Fibroblast of the conjunctiva (primary cell): ENCODE data around the gene CRTC3.

Source experiments
- DNase-seq: peaks from one replicate; pipeline ENCODE4 v3.0.0-alpha.2; 2010; ENCODE audit warnings: low read depth

Gene CRTC3

DNA sequence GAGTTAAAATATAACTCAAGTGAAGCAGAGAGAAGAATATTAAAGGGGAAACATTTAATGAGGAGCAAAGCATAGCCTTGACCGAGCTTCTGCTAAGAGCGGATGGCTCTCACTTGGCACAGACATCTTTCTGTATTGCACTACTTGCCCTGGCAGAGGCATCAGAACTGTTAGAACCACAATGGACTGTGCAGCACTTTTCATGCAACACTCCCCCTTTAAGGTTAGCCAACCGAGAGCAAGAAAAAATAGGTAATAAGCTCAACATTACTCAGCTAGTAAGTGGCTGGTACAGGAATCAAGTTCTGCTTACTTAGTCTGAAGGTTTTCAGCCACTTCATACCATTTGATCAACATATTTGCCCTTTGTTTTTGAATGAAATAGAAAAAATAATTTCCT is 33.7 kb downstream of the CRTC3 start:
- no peak for DNase-seq

GRCh38 chr15:90564051-90564450 is 34.3 kb downstream of the CRTC3 start:
- no peak for DNase-seq

- DNase-seq = no peak
Measured at GRCh38 chr15:90564590-90564989, 34.9 kb downstream of the CRTC3 start.

DNA sequence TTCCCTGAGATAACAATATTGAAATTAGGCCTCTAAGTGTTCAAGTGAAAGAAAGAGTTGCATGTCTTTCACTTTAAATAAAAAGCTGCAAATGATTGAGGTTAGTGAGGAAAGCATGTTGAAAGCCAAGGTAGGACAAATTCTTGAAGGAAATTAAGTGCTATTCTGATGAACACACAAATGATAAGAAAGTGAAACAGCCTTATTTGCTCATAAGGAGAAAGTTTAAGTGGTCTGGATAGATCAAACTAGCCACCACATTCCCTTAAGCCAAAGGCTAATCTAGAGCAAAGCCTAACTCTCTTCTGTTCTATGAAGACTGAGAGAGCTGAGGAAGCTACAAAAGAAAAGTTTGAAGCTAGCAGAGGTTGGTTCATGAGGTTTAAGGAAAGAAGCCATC is 36.1 kb downstream of the CRTC3 start:
- DNase-seq = no peak

DNA sequence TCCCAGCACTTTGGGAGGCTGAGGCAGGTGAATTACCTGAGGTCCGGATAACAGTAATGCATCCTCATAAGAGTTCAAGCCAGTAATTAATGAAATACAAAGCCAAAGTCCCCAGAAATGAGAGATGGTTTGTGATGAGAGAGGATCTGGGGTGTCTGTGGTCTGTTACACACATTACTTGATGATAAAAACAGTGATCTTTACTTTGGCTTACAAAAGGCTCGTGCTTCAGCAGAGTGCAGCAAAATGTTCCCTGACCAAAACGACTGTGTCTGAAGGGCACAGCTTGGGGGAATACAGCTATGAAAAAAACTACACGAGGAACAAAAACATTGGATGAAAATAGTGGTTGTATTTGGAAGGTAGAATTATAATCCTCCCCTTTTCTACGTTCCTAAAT is 40.9 kb downstream of the CRTC3 start:
- DNase-seq = no peak

DNA sequence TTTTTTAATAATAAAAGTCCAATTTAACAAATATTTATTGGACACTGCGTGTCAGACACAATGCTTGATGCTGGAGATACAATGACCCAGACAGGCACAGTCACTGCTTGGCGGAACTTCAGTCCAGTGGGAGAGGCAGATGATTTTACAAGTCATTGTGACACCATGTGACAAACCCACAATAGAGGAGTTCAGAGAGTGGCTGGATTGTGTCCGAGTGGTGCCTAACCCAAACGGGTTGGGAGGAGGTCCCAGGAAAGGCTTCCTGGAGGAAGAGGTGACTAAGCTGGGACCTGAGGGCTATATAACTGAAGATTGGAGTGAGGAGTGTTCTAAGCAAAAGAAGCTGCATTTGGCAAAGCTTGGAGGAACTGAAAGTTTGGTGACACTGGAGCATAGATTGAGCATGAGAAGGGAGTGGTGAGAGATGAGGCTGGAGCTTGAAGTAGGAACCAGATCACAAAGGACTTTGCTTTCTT is 41.4 kb downstream of the CRTC3 start:
- no peak for DNase-seq

DNA sequence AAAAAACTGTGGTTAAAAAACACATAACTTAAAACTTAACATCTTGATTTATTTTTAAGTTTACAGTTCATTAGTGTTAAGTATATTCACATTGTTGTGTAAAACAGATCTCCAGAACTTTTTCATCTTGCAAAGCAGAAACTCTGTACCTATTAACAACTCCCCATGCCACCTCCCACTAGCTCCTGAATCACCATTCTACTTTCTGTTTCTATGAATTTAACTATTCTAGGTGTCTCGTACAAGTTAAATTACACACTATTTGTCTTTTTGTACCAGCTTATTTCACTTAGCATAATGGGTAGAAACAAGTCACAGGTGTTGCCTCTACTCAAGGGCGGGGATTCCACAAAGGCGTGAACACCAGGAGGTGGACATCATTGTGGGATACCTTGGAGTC is 43.2 kb downstream of the CRTC3 start:
- no peak for DNase-seq

GRCh38 chr15:90576711-90577389 is 47.1 kb downstream of the CRTC3 start:
- DNase-seq = no peak

- DNase-seq = no peak
Measured at GRCh38 chr15:90579213-90579612, 49.5 kb downstream of the CRTC3 start.

DNA sequence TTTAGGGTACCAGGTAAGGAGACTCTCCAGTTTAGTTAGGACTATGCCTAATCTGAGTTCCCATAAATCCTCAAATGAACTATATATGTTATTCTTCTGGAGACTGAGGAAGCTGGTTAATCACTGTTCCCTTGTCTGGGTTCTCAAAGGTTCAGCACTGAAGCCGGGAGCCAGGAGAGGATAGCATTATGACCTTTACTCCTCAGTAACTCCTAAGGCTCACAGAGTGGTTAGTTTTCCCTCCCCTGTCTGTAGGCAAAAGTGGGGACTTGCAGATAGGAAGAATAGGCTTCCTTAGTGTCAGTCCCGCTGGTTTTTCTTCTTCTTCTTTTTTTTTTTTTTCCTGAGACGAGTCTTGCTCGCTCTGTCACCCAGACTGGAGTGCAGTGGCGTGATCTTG is 50.4 kb downstream of the CRTC3 start:
- DNase-seq = no peak

DNA sequence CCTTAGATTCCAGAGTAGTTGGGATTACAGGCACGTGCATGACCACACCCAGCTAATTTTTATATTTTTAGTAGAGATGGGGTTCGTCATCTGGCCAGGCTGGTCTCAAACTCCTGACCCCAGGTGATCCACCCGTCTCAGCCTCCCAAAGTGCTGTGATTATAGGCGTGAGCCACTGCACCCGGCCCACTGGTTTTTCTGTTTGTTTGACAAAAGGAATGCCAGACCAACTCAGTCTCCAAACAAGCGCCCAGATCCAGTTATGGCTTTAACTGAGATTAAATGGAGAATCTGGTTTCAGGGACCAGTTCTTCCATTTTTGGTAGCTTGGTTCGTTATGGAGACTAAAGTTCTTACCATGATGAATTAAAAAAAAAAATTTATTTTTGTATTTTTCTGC is 50.8 kb downstream of the CRTC3 start:
- DNase-seq = no peak

GRCh38 chr15:90580946-90581345 is 51.2 kb downstream of the CRTC3 start:
- DNase-seq = no peak

- no peak for DNase-seq
Measured at GRCh38 chr15:90581771-90582352, 52.1 kb downstream of the CRTC3 start.

- DNase-seq = no peak
Measured at GRCh38 chr15:90582553-90582952, 52.8 kb downstream of the CRTC3 start.

DNA sequence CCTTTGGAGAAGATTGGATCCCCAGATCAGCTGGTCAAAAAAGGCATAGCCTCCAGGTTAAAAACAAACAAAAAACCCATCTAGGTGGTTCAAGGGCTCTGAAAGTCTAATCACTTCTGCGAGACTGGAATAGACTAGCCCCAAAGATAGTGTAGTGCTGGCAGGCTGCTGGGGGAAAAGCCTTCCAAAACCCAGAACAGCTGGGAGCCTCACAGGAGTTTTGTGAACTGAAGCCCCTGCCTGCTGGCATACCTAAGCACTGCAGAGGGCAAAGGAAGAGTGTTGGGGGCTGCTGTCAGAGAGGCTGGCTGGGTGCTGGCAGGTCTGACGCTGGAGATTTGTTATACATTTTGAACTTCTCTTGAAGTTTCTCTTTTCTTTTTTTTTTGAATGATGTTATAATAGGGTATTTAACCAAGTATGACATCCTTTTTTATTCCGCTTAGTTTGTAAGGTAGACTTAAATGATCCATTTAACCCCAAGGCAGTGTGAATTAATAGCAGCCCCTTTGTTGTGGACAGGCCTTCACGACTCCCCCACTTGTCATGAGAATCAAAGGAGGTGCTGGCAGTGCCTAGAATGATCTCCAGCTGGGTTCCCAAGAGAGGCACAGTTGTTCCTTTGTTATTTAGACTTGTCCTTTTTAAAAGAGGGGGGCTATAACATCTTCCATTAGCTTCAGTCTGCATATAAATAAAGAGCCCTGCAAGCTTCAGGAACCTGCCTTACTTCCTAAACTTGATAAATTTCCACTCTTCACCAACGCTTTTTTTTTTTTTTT is 53.9 kb downstream of the CRTC3 start:
- DNase-seq = no peak

GRCh38 chr15:90584841-90585240 is 55.1 kb downstream of the CRTC3 start:
- DNase-seq = no peak

GRCh38 chr15:90585863-90586262 is 56.1 kb downstream of the CRTC3 start:
- no peak for DNase-seq

- DNase-seq = no peak
Measured at GRCh38 chr15:90586948-90587347, 57.2 kb downstream of the CRTC3 start.

- no peak for DNase-seq
Measured at GRCh38 chr15:90588427-90588826, 58.7 kb downstream of the CRTC3 start.

- DNase-seq = no peak
Measured at GRCh38 chr15:90591524-90591923, 61.8 kb downstream of the CRTC3 start.

GRCh38 chr15:90592131-90592881 is 62.6 kb downstream of the CRTC3 start:
- DNase-seq = peak; percentile 47

DNA sequence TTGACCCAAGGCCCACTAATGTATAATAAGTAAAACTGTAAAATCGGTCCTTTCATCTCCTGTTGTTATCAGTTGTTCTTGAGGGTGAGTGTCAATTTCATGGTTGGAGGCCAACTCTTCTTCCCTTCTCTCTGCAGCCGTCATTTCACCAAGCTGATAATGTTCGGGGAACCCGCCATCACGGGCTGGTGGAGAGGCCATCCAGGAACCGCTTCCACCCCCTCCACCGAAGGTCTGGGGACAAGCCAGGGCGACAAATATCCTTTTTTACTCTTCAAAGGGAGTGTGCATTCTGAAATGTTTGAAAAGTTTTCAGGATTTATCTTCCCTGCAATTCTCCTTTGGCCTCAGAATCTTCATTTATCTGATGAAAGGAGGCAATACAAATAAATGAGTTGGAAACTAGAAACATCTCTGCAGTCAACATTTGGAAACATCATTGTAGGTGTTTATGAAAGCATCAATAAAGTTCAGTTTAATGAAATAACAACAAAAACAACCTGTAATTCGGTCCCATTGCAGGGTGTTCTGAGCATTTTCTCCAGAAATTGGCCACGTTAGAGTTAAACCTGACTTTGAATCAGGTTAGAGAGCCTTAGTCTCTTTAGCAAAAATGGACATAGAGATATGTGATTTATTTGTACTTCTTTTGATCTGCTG is 63.9 kb downstream of the CRTC3 start:
- DNase-seq = no peak
